ENCODE data around the gene SLC3A2. TPM values are rescaled to one million over a fixed set of nuclear protein-coding genes. Genes with fewer than 3 reads are reported as not detected.

The SLC3A2 gene
- total RNA-seq, 1 experiment from 2014 or later = 290 TPM

GRCh38 chr11:62917906-62918502, 37.3 kb downstream of the SLC3A2 start:
- Mint-ChIP-seq H3K27ac (no peak overlapping the region), H3K4me1 (peaks cover 21 to 39% of the 10 kb centered on the region in 2 experiments)

More at GRCh38 chr11:62917906-62918502, 37.3 kb downstream of the SLC3A2 start:
- Mint-ChIP-seq H3K27me3 (ENCODE audit: low read depth) (peaks cover 34% of the 10 kb centered on the region), H3K4me3 (no peak overlapping the region; a peak in 1 of 5 replicates), H3K9me3 (no peaks in the 10 kb centered on the region; a peak in 1 of 5 replicates), H3K36me3 (ENCODE audit: insufficient read depth in 1 of 3, low read depth in 3 of 3) (no peaks in the 10 kb centered on the region; a peak in 1 of 7 replicates)
- Histone ChIP-seq H3K4ac (ENCODE audit: low read depth, low read length) (no peak overlapping the region), H3K79me2 (ENCODE audit: insufficient read depth, low read length) (no peaks in the 10 kb centered on the region), H3K18ac (ENCODE audit: insufficient read length, low read depth, low read length) (no peak overlapping the region), H3K4me2 (ENCODE audit: insufficient read depth, insufficient read length, low read length) (no peak overlapping the region), H2BK12ac (ENCODE audit: insufficient read length, low read depth, low read length) (no peak overlapping the region), H4K91ac (ENCODE audit: insufficient read length, low read depth, low read length) (no peak overlapping the region), H3K23ac (ENCODE audit: insufficient read length, low read depth, low read length) (no peak overlapping the region), H2AFZ (ENCODE audit: low read length) (no peak overlapping the region), H3K27ac (ENCODE audit: insufficient read length, low read depth, low read length) (no peak overlapping the region), H3K4me1 (ENCODE audit: insufficient read depth, low read length) (no peaks in the 10 kb centered on the region), H3K27me3 (ENCODE audit: insufficient read depth, low read length) (peaks cover 2% of the 10 kb centered on the region; the same call in 1 of the 2 replicates), H4K8ac (replicated peaks; ENCODE audit: insufficient read length, low read depth, low read length) (no peak overlapping the region), H2BK15ac (ENCODE audit: low read depth, low read length) (no peak overlapping the region), H3K9ac (ENCODE audit: extremely low read depth, insufficient read length, low read length) (no peak overlapping the region), H2BK120ac (ENCODE audit: low read depth, low read length, poor library complexity, severe bottlenecking) (no peak overlapping the region), H3K79me1 (ENCODE audit: insufficient read depth, low read depth, low read length, poor library complexity, severe bottlenecking) (no peaks in the 10 kb centered on the region), H2BK20ac (ENCODE audit: low read depth, low read length, poor library complexity, severe bottlenecking) (no peak overlapping the region), H3K23me2 (ENCODE audit: insufficient read length, low read depth, low read length, poor library complexity, severe bottlenecking) (no peaks in the 10 kb centered on the region), H4K5ac (ENCODE audit: insufficient read length, low read depth, low read length) (no peak overlapping the region), H3K14ac (ENCODE audit: insufficient read depth, low read length) (no peak overlapping the region), H2BK5ac (ENCODE audit: insufficient read length, low read length) (no peak overlapping the region), H3K9me3 (ENCODE audit: control insufficient read depth, low read depth, low read length) (no peaks in the 10 kb centered on the region), H4K20me1 (ENCODE audit: control insufficient read depth, insufficient read depth, insufficient read length) (no peaks in the 10 kb centered on the region), H3T11ph (ENCODE audit: low read length) (no peak overlapping the region), H3K56ac (ENCODE audit: insufficient read length, low read depth, low read length) (no peak overlapping the region), H2AK5ac (ENCODE audit: insufficient read length, low read length) (no peak overlapping the region)
- TF ChIP-seq, protein P1, sequence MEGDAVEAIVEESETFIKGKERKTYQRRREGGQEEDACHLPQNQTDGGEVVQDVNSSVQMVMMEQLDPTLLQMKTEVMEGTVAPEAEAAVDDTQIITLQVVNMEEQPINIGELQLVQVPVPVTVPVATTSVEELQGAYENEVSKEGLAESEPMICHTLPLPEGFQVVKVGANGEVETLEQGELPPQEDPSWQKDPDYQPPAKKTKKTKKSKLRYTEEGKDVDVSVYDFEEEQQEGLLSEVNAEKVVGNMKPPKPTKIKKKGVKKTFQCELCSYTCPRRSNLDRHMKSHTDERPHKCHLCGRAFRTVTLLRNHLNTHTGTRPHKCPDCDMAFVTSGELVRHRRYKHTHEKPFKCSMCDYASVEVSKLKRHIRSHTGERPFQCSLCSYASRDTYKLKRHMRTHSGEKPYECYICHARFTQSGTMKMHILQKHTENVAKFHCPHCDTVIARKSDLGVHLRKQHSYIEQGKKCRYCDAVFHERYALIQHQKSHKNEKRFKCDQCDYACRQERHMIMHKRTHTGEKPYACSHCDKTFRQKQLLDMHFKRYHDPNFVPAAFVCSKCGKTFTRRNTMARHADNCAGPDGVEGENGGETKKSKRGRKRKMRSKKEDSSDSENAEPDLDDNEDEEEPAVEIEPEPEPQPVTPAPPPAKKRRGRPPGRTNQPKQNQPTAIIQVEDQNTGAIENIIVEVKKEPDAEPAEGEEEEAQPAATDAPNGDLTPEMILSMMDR (conservative IDR thresholded peaks at IDR 0.05) = no peak
- WGBS (ENCODE audit: extremely low coverage, insufficient read length, low lambda C conversion rate) = no CpG with 5 or more reads among the region's 11 CpGs
- DNase-seq = no peak

Measured in H9 (cell line).